Measurements from ENCODE around the gene SFMBT2.

The SFMBT2 gene

DNA sequence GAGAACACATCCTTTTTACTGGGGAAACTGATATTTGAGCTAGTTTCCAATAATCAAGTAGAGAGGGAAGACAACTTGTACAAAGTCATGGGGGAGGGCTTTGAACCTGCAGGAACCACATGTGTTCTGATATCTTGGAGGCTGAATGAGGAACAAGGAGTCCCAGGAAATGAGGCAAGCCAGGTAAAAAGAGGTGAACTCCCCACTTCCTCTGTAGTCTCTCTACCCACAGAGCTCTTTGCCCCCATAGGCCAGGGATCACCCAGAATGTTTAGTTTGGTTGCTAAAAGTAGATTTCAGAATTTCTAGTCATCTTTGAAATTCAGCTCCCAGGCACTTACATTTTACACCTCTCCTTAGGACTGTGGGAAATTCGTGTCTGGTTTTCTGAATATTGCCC, 276.4 kb downstream of the SFMBT2 start:
- Histone ChIP-seq H3K4me3 (ENCODE audit: low read length) (no peak overlapping the region), H3K27me3 (ENCODE audit: control insufficient read depth, low read length) (peaks cover 9% of the 10 kb centered on the region), H3K4me1 (ENCODE audit: control insufficient read depth, low read length) (no peaks in the 10 kb centered on the region), H3K9me3 (ENCODE audit: control insufficient read depth, insufficient read depth, low read length) (no peaks in the 10 kb centered on the region), H3K27ac (ENCODE audit: low read depth, low read length) (no peak overlapping the region), H3K36me3 (ENCODE audit: control insufficient read depth, low read length) (no peaks in the 10 kb centered on the region), H3K79me2 (ENCODE audit: control insufficient read depth, low read length) (no peaks in the 10 kb centered on the region), H3K4me2 (ENCODE audit: low read length) (no peak overlapping the region), H4K20me1 (ENCODE audit: control insufficient read depth, insufficient read depth, low read depth, low read length) (no peaks in the 10 kb centered on the region), H3F3A (ENCODE audit: control insufficient read depth, insufficient read depth) (no peaks in the 10 kb centered on the region), H3K9me2 (replicated peaks; ENCODE audit: control insufficient read depth, low read length) (no peaks in the 10 kb centered on the region)
- no peak for TF ChIP-seq EZH2phosphoT487 (IDR thresholded peaks at IDR 0.05; ENCODE audit: borderline replicate concordance, low read length)
- TF ChIP-seq, protein P1, sequence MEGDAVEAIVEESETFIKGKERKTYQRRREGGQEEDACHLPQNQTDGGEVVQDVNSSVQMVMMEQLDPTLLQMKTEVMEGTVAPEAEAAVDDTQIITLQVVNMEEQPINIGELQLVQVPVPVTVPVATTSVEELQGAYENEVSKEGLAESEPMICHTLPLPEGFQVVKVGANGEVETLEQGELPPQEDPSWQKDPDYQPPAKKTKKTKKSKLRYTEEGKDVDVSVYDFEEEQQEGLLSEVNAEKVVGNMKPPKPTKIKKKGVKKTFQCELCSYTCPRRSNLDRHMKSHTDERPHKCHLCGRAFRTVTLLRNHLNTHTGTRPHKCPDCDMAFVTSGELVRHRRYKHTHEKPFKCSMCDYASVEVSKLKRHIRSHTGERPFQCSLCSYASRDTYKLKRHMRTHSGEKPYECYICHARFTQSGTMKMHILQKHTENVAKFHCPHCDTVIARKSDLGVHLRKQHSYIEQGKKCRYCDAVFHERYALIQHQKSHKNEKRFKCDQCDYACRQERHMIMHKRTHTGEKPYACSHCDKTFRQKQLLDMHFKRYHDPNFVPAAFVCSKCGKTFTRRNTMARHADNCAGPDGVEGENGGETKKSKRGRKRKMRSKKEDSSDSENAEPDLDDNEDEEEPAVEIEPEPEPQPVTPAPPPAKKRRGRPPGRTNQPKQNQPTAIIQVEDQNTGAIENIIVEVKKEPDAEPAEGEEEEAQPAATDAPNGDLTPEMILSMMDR (IDR thresholded peaks at IDR 0.05; ENCODE audit: low read depth, low read length, poor library complexity, severe bottlenecking): no peak

DNA sequence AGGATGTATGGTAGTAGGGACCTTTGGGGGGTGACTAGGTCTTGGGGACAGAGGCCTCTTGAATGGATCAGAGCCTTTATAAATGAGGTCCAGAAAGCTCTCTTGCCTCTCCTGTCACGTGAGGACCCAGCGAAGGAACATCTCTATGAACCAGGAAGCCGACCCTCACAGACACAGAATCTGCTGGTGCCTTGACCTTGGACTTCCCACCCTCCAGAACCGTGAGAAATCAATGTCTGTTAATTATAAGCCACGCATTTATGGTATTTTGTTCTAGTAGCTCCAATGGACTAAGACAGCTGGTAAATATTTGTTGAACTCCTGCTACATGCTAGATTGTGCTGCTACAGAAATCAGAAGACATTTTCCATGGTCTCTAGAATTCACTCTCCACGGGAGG, 276.9 kb downstream of the SFMBT2 start:
- no peaks in the 10 kb centered on the region for H3F3A ChIP-seq (ENCODE audit: control insufficient read depth, insufficient read depth)
- H3K4me1 ChIP-seq (ENCODE audit: control insufficient read depth, low read length): no peaks in the 10 kb centered on the region
- no peaks in the 10 kb centered on the region for H4K20me1 ChIP-seq (ENCODE audit: control insufficient read depth, insufficient read depth, low read depth, low read length)
- no peaks in the 10 kb centered on the region for H3K36me3 ChIP-seq (ENCODE audit: control insufficient read depth, low read length)
- TF ChIP-seq, protein P1 (IDR thresholded peaks at IDR 0.05; ENCODE audit: low read depth, low read length, poor library complexity, severe bottlenecking): no peak
- no peak for TF ChIP-seq EZH2phosphoT487 (IDR thresholded peaks at IDR 0.05; ENCODE audit: borderline replicate concordance, low read length)
- no peaks in the 10 kb centered on the region for H3K79me2 ChIP-seq (ENCODE audit: control insufficient read depth, low read length)
- no peaks in the 10 kb centered on the region for H3K9me3 ChIP-seq (ENCODE audit: control insufficient read depth, insufficient read depth, low read length)
- no peak overlapping the region for H3K4me3 ChIP-seq (ENCODE audit: low read length)
- H3K9me2 ChIP-seq (replicated peaks; ENCODE audit: control insufficient read depth, low read length): no peaks in the 10 kb centered on the region
- H3K27ac ChIP-seq (ENCODE audit: low read depth, low read length): no peak overlapping the region
- H3K4me2 ChIP-seq (ENCODE audit: low read length): no peak overlapping the region
- H3K27me3 ChIP-seq (ENCODE audit: control insufficient read depth, low read length): peaks cover 9% of the 10 kb centered on the region

DNA sequence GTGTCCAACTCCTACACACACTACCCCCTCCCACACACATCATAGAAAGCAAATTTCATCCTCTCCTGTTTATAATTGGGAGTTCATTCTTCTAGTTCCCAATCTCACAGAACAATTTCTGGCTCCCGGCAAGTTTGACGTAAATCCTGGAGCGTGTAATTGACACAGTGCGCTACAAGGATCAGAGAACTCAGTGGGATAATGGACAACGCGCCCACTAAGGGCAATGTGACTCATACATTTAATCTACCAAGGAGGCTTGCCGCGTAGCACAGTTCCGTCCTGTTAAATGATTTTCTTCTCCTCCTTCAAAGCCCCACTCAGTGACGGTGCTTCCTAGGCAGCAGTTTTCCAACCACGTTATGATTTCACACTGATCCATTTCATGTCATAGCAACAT, 277.6 kb downstream of the SFMBT2 start:
- Histone ChIP-seq H3K4me2 (ENCODE audit: low read length) (no peak overlapping the region), H3K4me1 (ENCODE audit: control insufficient read depth, low read length) (no peaks in the 10 kb centered on the region), H3K36me3 (ENCODE audit: control insufficient read depth, low read length) (no peaks in the 10 kb centered on the region), H3F3A (ENCODE audit: control insufficient read depth, insufficient read depth) (no peaks in the 10 kb centered on the region), H3K27ac (ENCODE audit: low read depth, low read length) (no peak overlapping the region), H3K79me2 (ENCODE audit: control insufficient read depth, low read length) (no peaks in the 10 kb centered on the region), H3K9me3 (ENCODE audit: control insufficient read depth, insufficient read depth, low read length) (no peaks in the 10 kb centered on the region), H4K20me1 (ENCODE audit: control insufficient read depth, insufficient read depth, low read depth, low read length) (no peaks in the 10 kb centered on the region), H3K27me3 (ENCODE audit: control insufficient read depth, low read length) (peaks cover 13% of the 10 kb centered on the region), H3K4me3 (ENCODE audit: low read length) (no peak overlapping the region), H3K9me2 (replicated peaks; ENCODE audit: control insufficient read depth, low read length) (no peaks in the 10 kb centered on the region)
- no peak for TF ChIP-seq EZH2phosphoT487 (IDR thresholded peaks at IDR 0.05; ENCODE audit: borderline replicate concordance, low read length)
- TF ChIP-seq, protein P1 (IDR thresholded peaks at IDR 0.05; ENCODE audit: low read depth, low read length, poor library complexity, severe bottlenecking): no peak
